HCT116 (cell line): ENCODE results near the gene ERBB4.

Source experiments
- EZH2 ChIP-seq: fragments of 200-600 bp; sonication (generic); IDR thresholded peaks from 2 replicates; pipeline ENCODE4 v1.6.1; 2017; ENCODE audit warnings: antibody characterized with exemption, mixed run types
- FOSL1 ChIP-seq: IDR thresholded peaks from 2 replicates; pipeline ENCODE4 v1.6.1; 2012; ENCODE audit warnings: low read depth
- POLR2A ChIP-seq: IDR thresholded peaks from 2 replicates; pipeline ENCODE4 v1.7.0; 2011; ENCODE audit warnings: borderline replicate concordance; ENCODE audit not compliant: insufficient read depth, insufficient read length; ENCODE audit errors: extremely low read depth
- POLR2AphosphoS5 ChIP-seq: IDR thresholded peaks from 2 replicates; pipeline ENCODE4 v1.6.1; 2011; ENCODE audit warnings: mild to moderate bottlenecking, low read depth, low read length, moderate library complexity
- RAD21 ChIP-seq: IDR thresholded peaks from 2 replicates; pipeline ENCODE4 v1.6.1; 2012; ENCODE audit warnings: low read depth, mild to moderate bottlenecking
- SP1 ChIP-seq: IDR thresholded peaks from 2 replicates; pipeline ENCODE4 v1.6.1; 2012; ENCODE audit warnings: low read depth
- ZFX ChIP-seq: fragments of 450-650 bp; IDR thresholded peaks from 2 replicates; pipeline ENCODE4 v1.6.1; 2017
- TF ChIP-seq, protein P1 (sequence below), 3 experiments: fragments of 200-600 bp in 1 of 3; sonication (generic) in 1 of 3; IDR thresholded peaks in 2 of 3; conservative IDR thresholded peaks in 1 of 3; 2 replicates each; pipeline ENCODE4 v1.5.1; 2012 to 2017; ENCODE audit warnings: low read depth in 2 of 3, low read length in 2 of 3, antibody characterized with exemption in 1 of 3, borderline replicate concordance in 1 of 3, control low read depth in 1 of 3, mild to moderate bottlenecking in 1 of 3, mixed read lengths in 1 of 3, mixed run types in 1 of 3, moderate library complexity in 1 of 3; ENCODE audit not compliant: insufficient read depth in 1 of 3
- TF ChIP-seq, protein P2 (sequence below): IDR thresholded peaks from 2 replicates; pipeline ENCODE4 v1.6.1; 2012
- TF ChIP-seq, protein P3 (sequence below): IDR thresholded peaks from 2 replicates; pipeline ENCODE4 v1.6.1; 2012; ENCODE audit warnings: low read depth

DNA sequence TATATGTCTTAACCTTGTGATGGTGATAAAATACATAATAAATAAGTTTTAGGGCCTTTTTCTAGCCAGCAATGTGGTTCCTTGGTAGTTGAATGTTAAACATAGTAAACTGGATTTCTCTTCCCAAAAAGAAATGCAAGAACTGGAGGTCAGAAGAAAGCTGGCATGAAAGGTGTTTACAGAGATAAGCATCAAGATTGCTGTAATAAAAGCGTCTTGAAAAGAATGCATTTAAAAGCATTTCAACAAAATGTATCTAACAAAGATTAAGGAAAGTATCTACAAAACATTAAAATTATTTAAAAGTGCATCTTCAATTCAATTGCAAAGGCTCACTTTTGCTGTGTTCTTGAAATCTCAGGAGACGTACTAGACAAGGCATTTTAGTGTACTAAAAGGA lies 419.0 kb downstream of the ERBB4 start:
- no peak for TF ChIP-seq POLR2A
- no peak for TF ChIP-seq EZH2
- TF ChIP-seq FOSL1: no peak
- TF ChIP-seq, protein P1, sequence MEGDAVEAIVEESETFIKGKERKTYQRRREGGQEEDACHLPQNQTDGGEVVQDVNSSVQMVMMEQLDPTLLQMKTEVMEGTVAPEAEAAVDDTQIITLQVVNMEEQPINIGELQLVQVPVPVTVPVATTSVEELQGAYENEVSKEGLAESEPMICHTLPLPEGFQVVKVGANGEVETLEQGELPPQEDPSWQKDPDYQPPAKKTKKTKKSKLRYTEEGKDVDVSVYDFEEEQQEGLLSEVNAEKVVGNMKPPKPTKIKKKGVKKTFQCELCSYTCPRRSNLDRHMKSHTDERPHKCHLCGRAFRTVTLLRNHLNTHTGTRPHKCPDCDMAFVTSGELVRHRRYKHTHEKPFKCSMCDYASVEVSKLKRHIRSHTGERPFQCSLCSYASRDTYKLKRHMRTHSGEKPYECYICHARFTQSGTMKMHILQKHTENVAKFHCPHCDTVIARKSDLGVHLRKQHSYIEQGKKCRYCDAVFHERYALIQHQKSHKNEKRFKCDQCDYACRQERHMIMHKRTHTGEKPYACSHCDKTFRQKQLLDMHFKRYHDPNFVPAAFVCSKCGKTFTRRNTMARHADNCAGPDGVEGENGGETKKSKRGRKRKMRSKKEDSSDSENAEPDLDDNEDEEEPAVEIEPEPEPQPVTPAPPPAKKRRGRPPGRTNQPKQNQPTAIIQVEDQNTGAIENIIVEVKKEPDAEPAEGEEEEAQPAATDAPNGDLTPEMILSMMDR (IDR thresholded peaks at IDR 0.05 in 2 of 3, conservative IDR thresholded peaks at IDR 0.05 in 1 of 3; ENCODE audit: borderline replicate concordance in 1 of 3, insufficient read depth in 1 of 3, low read depth in 2 of 3, low read length in 2 of 3): no peak
- no peak for TF ChIP-seq ZFX
- no peak for TF ChIP-seq SP1
- TF ChIP-seq, protein P2, sequence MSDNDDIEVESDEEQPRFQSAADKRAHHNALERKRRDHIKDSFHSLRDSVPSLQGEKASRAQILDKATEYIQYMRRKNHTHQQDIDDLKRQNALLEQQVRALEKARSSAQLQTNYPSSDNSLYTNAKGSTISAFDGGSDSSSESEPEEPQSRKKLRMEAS: no peak
- TF ChIP-seq RAD21: no peak
- TF ChIP-seq, protein P3, sequence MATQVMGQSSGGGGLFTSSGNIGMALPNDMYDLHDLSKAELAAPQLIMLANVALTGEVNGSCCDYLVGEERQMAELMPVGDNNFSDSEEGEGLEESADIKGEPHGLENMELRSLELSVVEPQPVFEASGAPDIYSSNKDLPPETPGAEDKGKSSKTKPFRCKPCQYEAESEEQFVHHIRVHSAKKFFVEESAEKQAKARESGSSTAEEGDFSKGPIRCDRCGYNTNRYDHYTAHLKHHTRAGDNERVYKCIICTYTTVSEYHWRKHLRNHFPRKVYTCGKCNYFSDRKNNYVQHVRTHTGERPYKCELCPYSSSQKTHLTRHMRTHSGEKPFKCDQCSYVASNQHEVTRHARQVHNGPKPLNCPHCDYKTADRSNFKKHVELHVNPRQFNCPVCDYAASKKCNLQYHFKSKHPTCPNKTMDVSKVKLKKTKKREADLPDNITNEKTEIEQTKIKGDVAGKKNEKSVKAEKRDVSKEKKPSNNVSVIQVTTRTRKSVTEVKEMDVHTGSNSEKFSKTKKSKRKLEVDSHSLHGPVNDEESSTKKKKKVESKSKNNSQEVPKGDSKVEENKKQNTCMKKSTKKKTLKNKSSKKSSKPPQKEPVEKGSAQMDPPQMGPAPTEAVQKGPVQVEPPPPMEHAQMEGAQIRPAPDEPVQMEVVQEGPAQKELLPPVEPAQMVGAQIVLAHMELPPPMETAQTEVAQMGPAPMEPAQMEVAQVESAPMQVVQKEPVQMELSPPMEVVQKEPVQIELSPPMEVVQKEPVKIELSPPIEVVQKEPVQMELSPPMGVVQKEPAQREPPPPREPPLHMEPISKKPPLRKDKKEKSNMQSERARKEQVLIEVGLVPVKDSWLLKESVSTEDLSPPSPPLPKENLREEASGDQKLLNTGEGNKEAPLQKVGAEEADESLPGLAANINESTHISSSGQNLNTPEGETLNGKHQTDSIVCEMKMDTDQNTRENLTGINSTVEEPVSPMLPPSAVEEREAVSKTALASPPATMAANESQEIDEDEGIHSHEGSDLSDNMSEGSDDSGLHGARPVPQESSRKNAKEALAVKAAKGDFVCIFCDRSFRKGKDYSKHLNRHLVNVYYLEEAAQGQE: no peak
- TF ChIP-seq POLR2AphosphoS5: no peak
